DND-41 (cell line): ENCODE results near the gene PPFIBP2.

Source experiments
- ATAC-seq: fragments of 200-7000 bp; cut with Tn5 transposase; 3 replicates; pipeline ENCODE4 v1.9.1; 2021; ENCODE audit warnings: low read depth; ENCODE audit not compliant: insufficient read depth
- DNase-seq: peaks from one replicate; pipeline ENCODE4 v3.0.0-alpha.2; 2020
- H2AFZ ChIP-seq: 2 replicates; pipeline ENCODE4 v1.6.0; 2012; ENCODE audit warnings: low read depth, low read length
- H3K27ac ChIP-seq: 2 replicates; pipeline ENCODE4 v1.5.1; 2012; ENCODE audit warnings: low read length, inconsistent platforms
- H3K27me3 ChIP-seq: fragments of 200-600 bp; sonication (generic); 2 replicates; pipeline ENCODE4 v1.6.0; 2012; ENCODE audit warnings: low read length, mild to moderate bottlenecking, inconsistent platforms; ENCODE audit not compliant: insufficient read depth, poor library complexity
- H3K36me3 ChIP-seq: 2 replicates; pipeline ENCODE4 v1.5.1; 2012; ENCODE audit warnings: low read length, inconsistent platforms; ENCODE audit not compliant: insufficient read depth
- H3K4me1 ChIP-seq: 2 replicates; pipeline ENCODE4 v1.5.1; 2012; ENCODE audit warnings: mild to moderate bottlenecking, low read length; ENCODE audit not compliant: insufficient read depth
- H3K4me2 ChIP-seq: 2 replicates; pipeline ENCODE4 v1.6.0; 2012; ENCODE audit warnings: mild to moderate bottlenecking, moderate library complexity, low read length, inconsistent platforms; ENCODE audit not compliant: insufficient read depth
- H3K4me3 ChIP-seq, 2 experiments: fragments of 200-600 bp in 1 of 2; shearing (Covaris generic) in 1 of 2; 2 replicates each; pipeline ENCODE4 v1.5.1; 2012 to 2016; ENCODE audit warnings: inconsistent platforms in 2 of 2, low read length in 2 of 2, mild to moderate bottlenecking in 2 of 2, low read depth in 1 of 2, moderate library complexity in 1 of 2
- H3K79me2 ChIP-seq: 2 replicates; pipeline ENCODE4 v1.6.0; 2012; ENCODE audit warnings: low read length, inconsistent platforms; ENCODE audit not compliant: insufficient read depth
- H3K9ac ChIP-seq: 2 replicates; pipeline ENCODE4 v1.6.0; 2012; ENCODE audit warnings: low read depth, mild to moderate bottlenecking, inconsistent platforms, low read length, moderate library complexity
- H3K9me3 ChIP-seq: 2 replicates; pipeline ENCODE4 v1.5.1; 2012; ENCODE audit warnings: low read length, moderate library complexity, mild to moderate bottlenecking, inconsistent platforms; ENCODE audit not compliant: insufficient read depth, severe bottlenecking
- H4K20me1 ChIP-seq: 2 replicates; pipeline ENCODE4 v1.6.0; 2012; ENCODE audit warnings: low read length; ENCODE audit not compliant: insufficient read depth
- CTCF ChIP-seq: IDR thresholded peaks from 2 replicates; pipeline ENCODE4 v1.5.1; 2012; ENCODE audit warnings: borderline replicate concordance, low read length, moderate library complexity, mild to moderate bottlenecking; ENCODE audit not compliant: poor library complexity, severe bottlenecking; ENCODE audit errors: extremely low read depth
- EZH2 ChIP-seq: IDR thresholded peaks from 3 replicates; pipeline ENCODE4 v1.6.1; 2012; ENCODE audit warnings: borderline replicate concordance, low read depth, mild to moderate bottlenecking, moderate library complexity, low read length, inconsistent platforms; ENCODE audit not compliant: severe bottlenecking

PPFIBP2 gene

DNA sequence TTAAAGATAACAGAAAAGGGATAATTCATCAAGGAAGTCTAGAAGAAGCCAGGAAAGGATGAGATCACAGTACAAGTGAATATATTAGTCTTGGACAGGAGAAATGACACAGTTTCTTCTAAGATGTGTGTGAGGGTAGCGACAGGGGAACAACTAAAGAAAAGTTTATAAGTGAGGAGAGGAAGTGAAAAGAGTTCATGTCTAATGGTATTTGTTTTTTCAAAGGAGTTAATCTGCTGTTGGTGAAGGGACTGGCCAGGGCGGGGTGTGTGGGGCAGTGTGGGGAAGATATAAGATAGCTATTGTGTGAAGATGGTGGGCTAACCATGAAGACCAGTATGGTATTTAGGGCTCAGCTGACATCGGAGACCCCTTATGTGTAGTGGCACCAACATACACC lies 7.6 kb upstream of the PPFIBP2 start:
- Histone ChIP-seq H3K79me2 (no peaks in the 10 kb centered on the region), H2AFZ (no peak overlapping the region), H4K20me1 (no peaks in the 10 kb centered on the region), H3K4me2 (no peak overlapping the region), H3K27ac (no peak overlapping the region), H3K36me3 (no peaks in the 10 kb centered on the region), H3K4me3 (no peak overlapping the region), H3K4me1 (no peaks in the 10 kb centered on the region), H3K27me3 (peaks cover 15% of the 10 kb centered on the region), H3K9ac (no peak overlapping the region), H3K9me3 (no peaks in the 10 kb centered on the region)
- no peak for DNase-seq
- no peak for ATAC-seq
- no peak for TF ChIP-seq CTCF
- no peak for TF ChIP-seq EZH2

DNA sequence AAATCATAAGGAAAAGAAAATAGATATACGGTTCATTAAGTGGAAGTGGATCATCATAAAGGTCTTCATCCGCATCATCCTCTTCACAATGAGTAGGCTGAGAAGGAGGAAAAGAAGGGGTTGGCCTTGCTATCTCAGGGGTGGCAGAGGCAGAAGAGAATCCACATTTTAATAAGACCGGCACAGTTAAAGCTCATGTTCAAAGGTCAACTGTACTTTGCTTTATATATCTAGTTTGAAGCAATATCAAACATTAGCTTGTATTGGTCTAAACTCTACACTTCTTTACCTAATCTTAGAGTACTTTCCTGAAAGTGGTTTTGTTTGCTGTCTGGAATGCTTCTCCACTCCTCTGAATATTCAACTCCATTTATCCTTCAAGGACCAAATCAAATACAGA lies 5.7 kb upstream of the PPFIBP2 start:
- Histone ChIP-seq H3K79me2 (no peaks in the 10 kb centered on the region), H4K20me1 (no peaks in the 10 kb centered on the region), H3K4me3 (no peak overlapping the region), H3K9me3 (no peaks in the 10 kb centered on the region), H2AFZ (no peak overlapping the region), H3K27me3 (peaks cover 8% of the 10 kb centered on the region), H3K4me2 (no peak overlapping the region), H3K36me3 (no peaks in the 10 kb centered on the region), H3K27ac (no peak overlapping the region), H3K4me1 (no peaks in the 10 kb centered on the region), H3K9ac (no peak overlapping the region)
- no peak for ATAC-seq
- no peak for TF ChIP-seq EZH2
- no peak for TF ChIP-seq CTCF
- no peak for DNase-seq

DNA sequence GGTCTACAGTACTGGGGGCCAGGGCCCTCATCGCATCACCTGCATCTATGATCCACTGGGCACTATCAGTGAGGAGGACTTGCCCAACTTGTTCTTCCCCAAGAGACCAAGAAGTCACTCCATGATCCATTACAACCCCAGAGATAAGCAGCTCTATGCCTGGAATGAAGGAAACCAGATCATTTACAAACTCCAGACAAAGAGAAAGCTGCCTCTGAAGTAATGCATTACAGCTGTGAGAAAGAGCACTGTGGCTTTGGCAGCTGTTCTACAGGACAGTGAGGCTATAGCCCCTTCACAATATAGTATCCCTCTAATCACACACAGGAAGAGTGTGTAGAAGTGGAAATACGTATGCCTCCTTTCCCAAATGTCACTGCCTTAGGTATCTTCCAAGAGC lies 3.8 kb upstream of the PPFIBP2 start:
- H3K27me3 ChIP-seq, result peaks cover 8% of the 10 kb centered on the region
- H3K4me1 ChIP-seq, result no peaks in the 10 kb centered on the region
- H2AFZ ChIP-seq, result no peak overlapping the region
- H3K9me3 ChIP-seq, result no peaks in the 10 kb centered on the region
- ATAC-seq (no peak), DNase-seq (no peak)
- no peak overlapping the region for H3K27ac ChIP-seq
- H4K20me1 ChIP-seq, result no peaks in the 10 kb centered on the region
- H3K9ac ChIP-seq, result no peak overlapping the region
- H3K79me2 ChIP-seq, result no peaks in the 10 kb centered on the region
- no peak overlapping the region for H3K4me3 ChIP-seq
- H3K4me2 ChIP-seq, result no peak overlapping the region
- H3K36me3 ChIP-seq, result no peaks in the 10 kb centered on the region
- TF ChIP-seq EZH2, result no peak
- TF ChIP-seq CTCF, result no peak

- Histone ChIP-seq H3K4me2 (no peak overlapping the region), H3K4me1 (no peaks in the 10 kb centered on the region), H4K20me1 (no peaks in the 10 kb centered on the region), H3K4me3 (no peak overlapping the region), H3K9ac (no peak overlapping the region), H3K27me3 (peaks cover 3% of the 10 kb centered on the region), H2AFZ (no peak overlapping the region), H3K36me3 (no peaks in the 10 kb centered on the region), H3K79me2 (no peaks in the 10 kb centered on the region), H3K9me3 (no peaks in the 10 kb centered on the region), H3K27ac (no peak overlapping the region)
- no peak for DNase-seq
- no peak for TF ChIP-seq EZH2
- no peak for TF ChIP-seq CTCF
- ATAC-seq, result no peak
Measured at GRCh38 chr11:7511401-7511800, 2.4 kb upstream of the PPFIBP2 start.
